ENCODE data around the gene EXOC8.

Gene EXOC8

GRCh38 chr1:231311720-231312431, 25.8 kb downstream of the EXOC8 start:
- no peak for DNase-seq

GRCh38 chr1:231310391-231310934, 27.2 kb downstream of the EXOC8 start:
- DNase-seq: no peak

GRCh38 chr1:231301990-231302389, 35.7 kb downstream of the EXOC8 start:
- no peak for DNase-seq

GRCh38 chr1:231295938-231296337, 41.7 kb downstream of the EXOC8 start:
- DNase-seq: no peak

DNA sequence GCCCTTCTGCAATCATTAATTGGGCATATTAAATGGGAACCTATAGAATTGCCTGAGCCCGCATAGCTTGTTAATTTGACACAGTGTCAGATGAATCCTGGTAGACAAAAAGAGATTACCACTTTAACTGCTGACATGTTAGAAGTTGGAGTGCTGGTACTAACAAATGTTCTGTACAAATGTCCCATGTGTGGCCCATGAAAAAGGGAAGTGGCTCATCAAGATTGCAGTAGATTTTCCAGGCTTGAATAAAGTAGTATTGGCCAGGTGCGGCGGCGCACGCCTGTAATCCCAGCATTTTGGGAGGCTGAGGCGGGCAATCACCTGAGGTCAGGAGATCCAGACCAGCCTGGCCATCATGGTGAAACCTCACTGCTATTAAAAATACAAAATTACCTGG, 51.0 kb downstream of the EXOC8 start:
- no peak for DNase-seq

DNA sequence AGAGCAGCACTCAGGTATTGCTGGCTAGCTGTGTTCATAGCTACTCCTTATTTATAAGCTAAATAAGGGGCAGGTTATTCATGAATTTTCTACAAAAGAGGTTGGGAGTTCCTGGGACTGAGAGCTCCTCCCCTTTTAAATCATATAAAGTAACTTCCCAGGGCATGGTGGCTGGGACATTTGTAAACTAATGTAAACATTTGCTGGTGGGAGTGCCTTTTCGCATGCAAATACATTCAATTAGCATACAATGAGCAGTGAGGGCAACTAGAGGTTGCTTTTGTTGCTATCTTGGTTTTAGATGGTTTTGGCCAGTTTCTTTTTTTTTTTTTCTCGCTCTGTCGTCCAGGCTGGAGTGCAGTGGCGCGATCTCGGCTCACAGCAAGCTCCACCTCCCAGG, 53.2 kb downstream of the EXOC8 start:
- no peak for DNase-seq
